HepG2 (cell line): ENCODE measurements around the gene MAN2A1. TPM values are rescaled to one million over a fixed set of nuclear protein-coding genes. Genes with fewer than 3 reads are reported as not detected.
A peak's percentile ranks its signal among the peaks of the same experiment; 100 is the strongest.

Experiments
- ARNTL ChIP-seq: sonication (generic); formaldehyde crosslinking; IDR thresholded peaks from 2 replicates; pipeline ENCODE4 v1.4.0; 2020; ENCODE audit warnings: mild to moderate bottlenecking, missing genetic modification reagents
- BATF2 ChIP-seq: sonication (generic); formaldehyde crosslinking; IDR thresholded peaks from 2 replicates; pipeline ENCODE4 v1.8.0; 2022; ENCODE audit warnings: mild to moderate bottlenecking, missing genetic modification reagents, moderate library complexity
- BCL6 ChIP-seq: IDR thresholded peaks from 2 replicates; pipeline ENCODE4 v1.6.1; 2016; ENCODE audit warnings: missing genetic modification reagents, missing compliant biosample characterization
- FOXJ3 ChIP-seq: sonication (generic); formaldehyde crosslinking; IDR thresholded peaks from 2 replicates; pipeline ENCODE4 v1.4.0; 2020; ENCODE audit warnings: missing genetic modification reagents, mild to moderate bottlenecking, borderline replicate concordance
- HDAC6 ChIP-seq: fragments of 200-600 bp; sonication (generic); IDR thresholded peaks from 2 replicates; pipeline ENCODE4 v1.7.0; 2017; ENCODE audit warnings: mild to moderate bottlenecking, antibody characterized with exemption, low read length, low read depth
- KAT8 ChIP-seq: IDR thresholded peaks from 2 replicates; pipeline ENCODE4 v1.6.1; 2016; ENCODE audit warnings: missing genetic modification reagents, missing compliant biosample characterization
- MATR3 ChIP-seq: sonication (generic); formaldehyde crosslinking; IDR thresholded peaks from 2 replicates; pipeline ENCODE4 v1.4.0; 2020; ENCODE audit warnings: missing genetic modification reagents
- RAD51 ChIP-seq: fragments of 450-650 bp; IDR thresholded peaks from 2 replicates; pipeline ENCODE4 v1.6.1; 2016; ENCODE audit warnings: borderline replicate concordance
- SAFB2 ChIP-seq: sonication (generic); formaldehyde crosslinking; IDR thresholded peaks from 2 replicates; pipeline ENCODE4 v1.5.1; 2020; ENCODE audit warnings: missing genetic modification reagents, low read depth, mild to moderate bottlenecking, borderline replicate concordance
- SETDB1 ChIP-seq: sonication (generic); formaldehyde crosslinking; IDR thresholded peaks from 2 replicates; pipeline ENCODE4 v1.5.1; 2020; ENCODE audit warnings: missing genetic modification reagents, mild to moderate bottlenecking, borderline replicate concordance
- ZBTB42 ChIP-seq: sonication (generic); formaldehyde crosslinking; IDR thresholded peaks from 2 replicates; pipeline ENCODE4 v1.5.0; 2020; ENCODE audit warnings: mild to moderate bottlenecking, missing genetic modification reagents
- ZNF160 ChIP-seq: sonication (generic); formaldehyde crosslinking; IDR thresholded peaks from 2 replicates; pipeline ENCODE4 v1.8.0; 2022; ENCODE audit warnings: mild to moderate bottlenecking, inconsistent platforms, missing genetic modification reagents
- ZNF17 ChIP-seq: sonication (generic); formaldehyde crosslinking; IDR thresholded peaks from 2 replicates; pipeline ENCODE4 v1.5.0; 2020; ENCODE audit warnings: mild to moderate bottlenecking, missing genetic modification reagents
- ZNF230 ChIP-seq: sonication (generic); formaldehyde crosslinking; IDR thresholded peaks from 2 replicates; pipeline ENCODE4 v1.4.0; 2020; ENCODE audit warnings: mild to moderate bottlenecking, missing genetic modification reagents
- ZNF678 ChIP-seq: sonication (generic); formaldehyde crosslinking; IDR thresholded peaks from 2 replicates; pipeline ENCODE4 v1.4.0; 2020; ENCODE audit warnings: mild to moderate bottlenecking, missing genetic modification reagents
- ZSCAN29 ChIP-seq: sonication (generic); formaldehyde crosslinking; conservative IDR thresholded peaks from 2 replicates; pipeline ENCODE4 v1.4.0; 2020; ENCODE audit warnings: mild to moderate bottlenecking, missing genetic modification reagents
- polyA plus RNA-seq, 8 experiments: library from polyadenylated mRNA; depleted of rRNA in 3 of 8; stranded (reverse) in 7 of 8; unstranded in 1 of 8; fragments of >200 nt; fragmentation: Illumina TruSeq in 4 of 8; extraction: Trizol in 4 of 8; gene quantifications; 2 replicates each; pipeline versions ENCODE4 v1.2.1 to v1.2.3, GENCODE V29; 2011 to 2016; ENCODE audit warnings: low read depth in 4 of 8, missing spikeins in 1 of 8, mixed read lengths in 1 of 8; ENCODE audit not compliant: insufficient read depth in 1 of 8
- total RNA-seq, 5 experiments: library from RNA; depleted of rRNA; stranded (reverse); fragments of >200 nt; fragmentation: Illumina TruSeq; extraction: Trizol; gene quantifications; 2 replicates each; pipeline ENCODE4 v1.2.3, GENCODE V29; 2016; ENCODE audit warnings: low read depth in 1 of 5
- TF ChIP-seq, protein P1 (sequence below): sonication (generic); formaldehyde crosslinking; IDR thresholded peaks from 2 replicates; pipeline ENCODE4 v1.8.0; 2022; ENCODE audit warnings: mild to moderate bottlenecking, missing genetic modification reagents, moderate library complexity
- TF ChIP-seq, protein P2 (sequence below): sonication (generic); formaldehyde crosslinking; IDR thresholded peaks from 2 replicates; pipeline ENCODE4 v1.5.1; 2020; ENCODE audit warnings: mild to moderate bottlenecking, missing genetic modification reagents
- TF ChIP-seq, protein P3 (sequence below): sonication (generic); formaldehyde crosslinking; IDR thresholded peaks from 2 replicates; pipeline ENCODE4 v1.4.0; 2020; ENCODE audit warnings: missing genetic modification reagents
- TF ChIP-seq, protein P4 (sequence below): sonication (generic); formaldehyde crosslinking; IDR thresholded peaks from 2 replicates; pipeline ENCODE4 v1.5.0; 2020; ENCODE audit warnings: mild to moderate bottlenecking, missing genetic modification reagents, borderline replicate concordance
- TF ChIP-seq, protein P5 (sequence below): IDR thresholded peaks from 2 replicates; pipeline ENCODE4 v1.6.1; 2018; ENCODE audit warnings: missing genetic modification reagents, mild to moderate bottlenecking, missing compliant biosample characterization

MAN2A1 gene
- total and polyA plus RNA-seq, 2 of the 13 experiments (the other 11 are each of a cell fraction or from before 2014, with no cell fraction given), result 56.2 to 80.5 TPM

GRCh38 chr5:109688630-109688969 lies 1.1 kb upstream of the MAN2A1 start (continued):
- TF ChIP-seq, protein P1, sequence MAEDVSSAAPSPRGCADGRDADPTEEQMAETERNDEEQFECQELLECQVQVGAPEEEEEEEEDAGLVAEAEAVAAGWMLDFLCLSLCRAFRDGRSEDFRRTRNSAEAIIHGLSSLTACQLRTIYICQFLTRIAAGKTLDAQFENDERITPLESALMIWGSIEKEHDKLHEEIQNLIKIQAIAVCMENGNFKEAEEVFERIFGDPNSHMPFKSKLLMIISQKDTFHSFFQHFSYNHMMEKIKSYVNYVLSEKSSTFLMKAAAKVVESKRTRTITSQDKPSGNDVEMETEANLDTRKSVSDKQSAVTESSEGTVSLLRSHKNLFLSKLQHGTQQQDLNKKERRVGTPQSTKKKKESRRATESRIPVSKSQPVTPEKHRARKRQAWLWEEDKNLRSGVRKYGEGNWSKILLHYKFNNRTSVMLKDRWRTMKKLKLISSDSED (CRISPR knock-in tag), result no peak
- TF ChIP-seq, protein P2, sequence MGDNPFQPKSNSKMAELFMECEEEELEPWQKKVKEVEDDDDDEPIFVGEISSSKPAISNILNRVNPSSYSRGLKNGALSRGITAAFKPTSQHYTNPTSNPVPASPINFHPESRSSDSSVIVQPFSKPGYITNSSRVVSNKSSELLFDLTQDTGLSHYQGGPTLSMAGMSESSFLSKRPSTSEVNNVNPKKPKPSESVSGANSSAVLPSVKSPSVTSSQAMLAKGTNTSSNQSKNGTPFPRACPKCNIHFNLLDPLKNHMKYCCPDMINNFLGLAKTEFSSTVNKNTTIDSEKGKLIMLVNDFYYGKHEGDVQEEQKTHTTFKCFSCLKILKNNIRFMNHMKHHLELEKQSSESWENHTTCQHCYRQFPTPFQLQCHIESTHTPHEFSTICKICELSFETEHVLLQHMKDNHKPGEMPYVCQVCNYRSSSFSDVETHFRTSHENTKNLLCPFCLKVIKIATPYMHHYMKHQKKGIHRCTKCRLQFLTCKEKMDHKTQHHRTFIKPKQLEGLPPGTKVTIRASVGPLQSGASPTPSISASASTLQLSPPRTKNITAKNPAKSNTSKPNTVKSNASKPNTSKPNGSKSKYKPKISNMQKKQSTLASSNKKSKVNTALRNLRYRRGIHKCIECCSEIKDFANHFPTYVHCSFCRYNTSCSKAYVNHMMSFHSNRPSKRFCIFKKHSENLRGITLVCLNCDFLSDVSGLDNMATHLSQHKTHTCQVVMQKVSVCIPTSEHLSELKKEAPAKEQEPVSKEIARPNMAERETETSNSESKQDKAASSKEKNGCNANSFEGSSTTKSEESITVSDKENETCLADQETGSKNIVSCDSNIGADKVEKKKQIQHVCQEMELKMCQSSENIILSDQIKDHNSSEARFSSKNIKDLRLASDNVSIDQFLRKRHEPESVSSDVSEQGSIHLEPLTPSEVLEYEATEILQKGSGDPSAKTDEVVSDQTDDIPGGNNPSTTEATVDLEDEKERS (CRISPR knock-in tag), result peak; percentile 99
- TF ChIP-seq, protein P3, sequence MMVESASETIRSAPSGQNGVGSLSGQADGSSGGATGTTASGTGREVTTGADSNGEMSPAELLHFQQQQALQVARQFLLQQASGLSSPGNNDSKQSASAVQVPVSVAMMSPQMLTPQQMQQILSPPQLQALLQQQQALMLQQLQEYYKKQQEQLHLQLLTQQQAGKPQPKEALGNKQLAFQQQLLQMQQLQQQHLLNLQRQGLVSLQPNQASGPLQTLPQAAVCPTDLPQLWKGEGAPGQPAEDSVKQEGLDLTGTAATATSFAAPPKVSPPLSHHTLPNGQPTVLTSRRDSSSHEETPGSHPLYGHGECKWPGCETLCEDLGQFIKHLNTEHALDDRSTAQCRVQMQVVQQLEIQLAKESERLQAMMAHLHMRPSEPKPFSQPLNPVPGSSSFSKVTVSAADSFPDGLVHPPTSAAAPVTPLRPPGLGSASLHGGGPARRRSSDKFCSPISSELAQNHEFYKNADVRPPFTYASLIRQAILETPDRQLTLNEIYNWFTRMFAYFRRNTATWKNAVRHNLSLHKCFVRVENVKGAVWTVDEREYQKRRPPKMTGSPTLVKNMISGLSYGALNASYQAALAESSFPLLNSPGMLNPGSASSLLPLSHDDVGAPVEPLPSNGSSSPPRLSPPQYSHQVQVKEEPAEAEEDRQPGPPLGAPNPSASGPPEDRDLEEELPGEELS (CRISPR knock-in tag), result 0 out of 2 replicates have a peak, but pooled peaks have one; percentile 1
- TF ChIP-seq ZNF160 (CRISPR knock-in tag) (0 out of 2 replicates have a peak, but pooled peaks have one; percentile 10), ZNF17 (no peak), ARNTL (no peak; the same call in 1 of the 2 replicates), ZNF678 (CRISPR knock-in tag) (no peak), ZSCAN29 (CRISPR knock-in tag) (peak; percentile 81; the same call in 1 of the 2 replicates), KAT8 (CRISPR knock-in tag) (0 out of 2 replicates have a peak, but pooled peaks have one; percentile 25), BCL6 (no peak), ZBTB42 (CRISPR knock-in tag) (no peak), ZNF230 (CRISPR knock-in tag) (peak; percentile 94), MATR3 (CRISPR knock-in tag) (no peak), SETDB1 (CRISPR knock-in tag) (peak; percentile 76; the same call in 1 of the 2 replicates), SAFB2 (no peak), BATF2 (no peak), HDAC6 (no peak), RAD51 (no peak), FOXJ3 (CRISPR knock-in tag) (peak; percentile 28; the same call in 1 of the 2 replicates)
- TF ChIP-seq, protein P4, sequence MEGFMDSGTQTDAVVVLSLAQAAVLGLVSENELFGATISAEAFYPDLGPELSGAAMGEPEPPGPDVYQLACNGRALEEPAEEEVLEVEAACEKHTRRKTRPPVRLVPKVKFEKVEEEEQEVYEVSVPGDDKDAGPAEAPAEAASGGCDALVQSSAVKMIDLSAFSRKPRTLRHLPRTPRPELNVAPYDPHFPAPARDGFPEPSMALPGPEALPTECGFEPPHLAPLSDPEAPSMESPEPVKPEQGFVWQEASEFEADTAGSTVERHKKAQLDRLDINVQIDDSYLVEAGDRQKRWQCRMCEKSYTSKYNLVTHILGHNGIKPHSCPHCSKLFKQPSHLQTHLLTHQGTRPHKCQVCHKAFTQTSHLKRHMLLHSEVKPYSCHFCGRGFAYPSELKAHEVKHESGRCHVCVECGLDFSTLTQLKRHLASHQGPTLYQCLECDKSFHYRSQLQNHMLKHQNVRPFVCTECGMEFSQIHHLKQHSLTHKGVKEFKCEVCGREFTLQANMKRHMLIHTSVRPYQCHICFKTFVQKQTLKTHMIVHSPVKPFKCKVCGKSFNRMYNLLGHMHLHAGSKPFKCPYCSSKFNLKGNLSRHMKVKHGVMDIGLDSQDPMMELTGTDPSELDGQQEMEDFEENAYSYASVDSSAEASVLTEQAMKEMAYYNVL (CRISPR knock-in tag), result peak; percentile 66; the same call in 1 of the 2 replicates
- TF ChIP-seq, protein P5, sequence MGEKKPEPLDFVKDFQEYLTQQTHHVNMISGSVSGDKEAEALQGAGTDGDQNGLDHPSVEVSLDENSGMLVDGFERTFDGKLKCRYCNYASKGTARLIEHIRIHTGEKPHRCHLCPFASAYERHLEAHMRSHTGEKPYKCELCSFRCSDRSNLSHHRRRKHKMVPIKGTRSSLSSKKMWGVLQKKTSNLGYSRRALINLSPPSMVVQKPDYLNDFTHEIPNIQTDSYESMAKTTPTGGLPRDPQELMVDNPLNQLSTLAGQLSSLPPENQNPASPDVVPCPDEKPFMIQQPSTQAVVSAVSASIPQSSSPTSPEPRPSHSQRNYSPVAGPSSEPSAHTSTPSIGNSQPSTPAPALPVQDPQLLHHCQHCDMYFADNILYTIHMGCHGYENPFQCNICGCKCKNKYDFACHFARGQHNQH, result no peak
